Measurements from ENCODE around the gene CHCHD4.

CHCHD4 gene

DNA sequence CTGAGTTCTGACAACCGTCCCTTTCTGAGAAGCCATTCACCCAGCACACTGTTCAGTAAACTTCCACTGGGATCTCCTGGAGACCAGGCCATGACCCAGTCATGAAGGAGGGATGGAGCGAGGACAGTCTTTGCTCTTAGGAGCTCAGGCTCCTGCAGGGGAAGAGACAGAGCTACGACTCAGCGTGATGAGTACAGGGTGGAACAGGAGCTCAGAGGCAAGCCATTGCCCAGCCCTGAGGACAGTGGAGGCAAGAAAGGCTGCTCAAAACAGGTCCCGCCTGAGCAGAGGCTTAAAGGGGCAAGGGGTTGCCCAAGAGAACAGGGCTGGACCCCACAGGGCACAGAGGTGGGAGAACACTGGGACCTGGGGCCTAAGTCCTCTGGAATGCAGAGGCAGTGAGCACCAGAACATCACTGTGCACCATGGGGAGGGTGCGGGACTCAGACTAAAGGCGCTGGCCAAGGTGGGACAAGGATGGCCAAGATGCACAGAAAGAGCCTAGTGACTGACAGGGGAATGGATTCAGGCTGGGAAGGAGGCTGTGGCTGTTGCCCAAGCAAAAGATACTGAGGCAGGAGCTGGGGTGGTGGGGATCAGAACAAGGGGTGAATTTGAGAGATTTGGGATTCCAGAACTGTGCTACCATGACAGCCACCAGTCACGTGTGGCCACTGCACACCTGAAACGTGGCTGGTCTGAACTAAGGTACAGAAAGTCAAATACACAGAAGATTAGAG is 26.0 kb upstream of the CHCHD4 start:
- no peak overlapping the region for H3K4me3 ChIP-seq (ENCODE audit: low read depth in 1 of 5, low read length in 5 of 5)
- no peaks in the 10 kb centered on the region for H3K9me3 ChIP-seq (ENCODE audit: control insufficient read depth in 5 of 5, low read length in 5 of 5)
- H3K27me3 ChIP-seq (ENCODE audit: control insufficient read depth in 5 of 5, insufficient read depth in 4 of 5, low read length in 5 of 5): no peaks in the 10 kb centered on the region
- no peak overlapping the region for H3K9ac ChIP-seq (ENCODE audit: low read length in 5 of 5)
- peaks cover 0 to 80% (median 70%) of the 10 kb centered on the region in 5 donors for H3K36me3 ChIP-seq (ENCODE audit: control insufficient read depth in 5 of 5, insufficient read depth in 5 of 5, low read length in 5 of 5)
- peaks cover under 1 to 27% (median 20%) of the 10 kb centered on the region in 5 donors for H3K4me1 ChIP-seq (ENCODE audit: control insufficient read depth in 5 of 5, insufficient read depth in 5 of 5, low read length in 5 of 5)
- H3K27ac ChIP-seq (ENCODE audit: low read depth, low read length): no peak overlapping the region

DNA sequence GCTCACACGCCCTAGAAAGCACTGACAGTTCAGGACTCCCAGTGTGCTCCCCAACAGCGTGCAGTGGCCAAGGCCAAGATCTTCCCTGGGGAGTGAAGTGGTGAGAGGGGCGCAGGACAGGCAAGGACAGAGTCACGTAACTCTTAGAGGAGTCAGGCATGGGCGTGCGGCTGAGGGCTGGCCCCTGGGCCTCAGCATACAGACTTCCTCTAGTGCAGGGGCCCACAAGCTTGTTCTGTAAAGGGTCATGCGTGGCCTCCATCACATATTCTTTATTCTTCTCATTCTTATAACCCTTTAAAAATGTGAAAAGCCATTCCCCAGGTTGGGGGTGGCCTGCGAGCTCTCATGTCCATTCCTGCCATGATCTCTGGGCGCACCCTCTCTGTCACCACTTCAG is 25.4 kb upstream of the CHCHD4 start:
- peaks cover 6 to 33% (median 26%) of the 10 kb centered on the region in 5 donors for H3K4me1 ChIP-seq (ENCODE audit: control insufficient read depth in 5 of 5, insufficient read depth in 5 of 5, low read length in 5 of 5)
- H3K27me3 ChIP-seq (ENCODE audit: control insufficient read depth in 5 of 5, insufficient read depth in 4 of 5, low read length in 5 of 5): no peaks in the 10 kb centered on the region
- no peak overlapping the region for H3K27ac ChIP-seq (ENCODE audit: low read depth, low read length)
- no peak overlapping the region for H3K4me3 ChIP-seq (ENCODE audit: low read depth in 1 of 5, low read length in 5 of 5)
- no peak overlapping the region for H3K9ac ChIP-seq (ENCODE audit: low read length in 5 of 5)
- H3K36me3 ChIP-seq (ENCODE audit: control insufficient read depth in 5 of 5, insufficient read depth in 5 of 5, low read length in 5 of 5): peaks cover 0 to 81% (median 71%) of the 10 kb centered on the region in 5 donors
- H3K9me3 ChIP-seq (ENCODE audit: control insufficient read depth in 5 of 5, low read length in 5 of 5): no peaks in the 10 kb centered on the region

DNA sequence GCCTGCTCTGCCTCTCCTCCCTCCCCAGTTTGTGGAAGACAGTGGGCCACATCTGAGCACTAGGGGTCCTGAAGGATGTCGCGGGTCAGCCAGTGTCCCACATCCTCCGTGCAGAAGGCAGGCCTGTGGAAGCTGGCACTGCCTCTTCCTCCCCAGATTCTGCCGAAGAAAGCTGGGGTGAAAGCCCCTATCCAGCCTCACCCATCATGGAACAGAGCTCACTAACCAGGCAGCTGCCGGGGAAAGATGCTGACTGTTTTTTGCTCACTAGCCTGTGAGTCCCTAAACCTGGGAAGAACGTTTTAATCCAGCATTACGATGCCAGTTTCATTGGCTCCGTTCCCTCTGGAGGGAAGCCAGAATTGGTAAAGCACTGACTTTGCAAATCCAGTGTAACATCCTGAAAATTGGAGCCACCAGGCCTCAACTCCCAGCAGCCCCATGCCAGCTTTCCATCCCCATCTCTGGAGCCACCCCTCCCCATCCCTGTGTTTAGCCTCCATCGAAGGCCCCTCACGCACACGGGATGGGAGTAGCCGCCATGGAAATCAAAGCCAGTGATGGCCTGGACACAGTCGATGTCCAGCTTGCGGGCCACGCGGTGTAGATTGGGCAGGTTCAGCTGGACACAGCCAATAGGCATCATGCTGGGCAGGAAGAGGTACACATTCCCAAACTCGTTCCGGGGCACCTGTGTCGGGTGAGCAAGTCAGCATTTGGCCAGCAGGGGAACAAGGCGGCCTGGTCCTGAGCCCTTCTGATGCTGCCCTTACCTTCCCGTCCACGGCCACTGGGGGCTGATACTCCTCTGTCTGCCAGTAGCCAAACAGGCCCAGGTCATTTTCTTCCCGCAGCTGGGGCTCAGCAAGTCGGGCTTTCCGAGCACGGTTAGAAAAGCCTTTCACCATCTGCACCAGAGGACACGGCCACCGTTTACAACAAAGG is 23.6 kb upstream of the CHCHD4 start:
- Histone ChIP-seq H3K4me1 (ENCODE audit: control insufficient read depth in 5 of 5, insufficient read depth in 5 of 5, low read length in 5 of 5) (peaks cover 10 to 47% (median 40%) of the 10 kb centered on the region in 5 donors), H3K36me3 (ENCODE audit: control insufficient read depth in 5 of 5, insufficient read depth in 5 of 5, low read length in 5 of 5) (peaks cover 0 to 71% (median 55%) of the 10 kb centered on the region in 5 donors)

DNA sequence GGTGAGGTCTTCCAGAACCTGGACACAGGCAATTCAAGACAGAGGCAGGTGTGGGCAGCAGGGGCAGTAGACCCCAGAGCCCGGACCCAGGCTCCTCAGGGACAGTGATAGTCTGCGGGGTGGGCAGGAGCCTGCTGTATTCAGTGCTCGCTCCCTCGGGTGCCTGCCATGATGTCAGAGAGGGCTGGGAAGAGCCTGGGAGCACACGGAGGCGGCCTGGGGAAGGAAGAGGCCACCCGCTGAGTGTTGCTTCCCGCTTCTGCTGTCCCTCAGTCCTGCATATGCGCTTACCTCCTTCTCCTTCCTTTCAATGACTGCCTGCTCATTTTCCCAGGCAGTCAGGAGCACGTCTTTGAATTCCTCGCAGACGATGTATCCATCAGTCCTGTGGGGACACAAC is 22.9 kb upstream of the CHCHD4 start:
- Histone ChIP-seq H3K9me3 (ENCODE audit: control insufficient read depth in 5 of 5, low read length in 5 of 5) (no peaks in the 10 kb centered on the region), H3K36me3 (ENCODE audit: control insufficient read depth in 5 of 5, insufficient read depth in 5 of 5, low read length in 5 of 5) (peaks cover 0 to 70% (median 50%) of the 10 kb centered on the region in 5 donors), H3K4me3 (ENCODE audit: low read depth in 1 of 5, low read length in 5 of 5) (no peak overlapping the region), H3K9ac (ENCODE audit: low read length in 5 of 5) (peak overlapping the region in 1 of 5 donors; percentile 17), H3K27ac (ENCODE audit: low read depth, low read length) (no peak overlapping the region), H3K27me3 (ENCODE audit: control insufficient read depth in 5 of 5, insufficient read depth in 4 of 5, low read length in 5 of 5) (no peaks in the 10 kb centered on the region), H3K4me1 (ENCODE audit: control insufficient read depth in 5 of 5, insufficient read depth in 5 of 5, low read length in 5 of 5) (peaks cover 14 to 51% (median 44%) of the 10 kb centered on the region in 5 donors)

More for the DNA sequence above, 23.6 kb upstream of the CHCHD4 start:
- no peaks in the 10 kb centered on the region for H3K9me3 ChIP-seq (ENCODE audit: control insufficient read depth in 5 of 5, low read length in 5 of 5)
- H3K27ac ChIP-seq (ENCODE audit: low read depth, low read length): no peak overlapping the region
- peak overlapping the region in 1 of 5 donors; percentile 17 for H3K9ac ChIP-seq (ENCODE audit: low read length in 5 of 5)
- H3K4me3 ChIP-seq (ENCODE audit: low read depth in 1 of 5, low read length in 5 of 5): no peak overlapping the region
- H3K27me3 ChIP-seq (ENCODE audit: control insufficient read depth in 5 of 5, insufficient read depth in 4 of 5, low read length in 5 of 5): no peaks in the 10 kb centered on the region

DNA sequence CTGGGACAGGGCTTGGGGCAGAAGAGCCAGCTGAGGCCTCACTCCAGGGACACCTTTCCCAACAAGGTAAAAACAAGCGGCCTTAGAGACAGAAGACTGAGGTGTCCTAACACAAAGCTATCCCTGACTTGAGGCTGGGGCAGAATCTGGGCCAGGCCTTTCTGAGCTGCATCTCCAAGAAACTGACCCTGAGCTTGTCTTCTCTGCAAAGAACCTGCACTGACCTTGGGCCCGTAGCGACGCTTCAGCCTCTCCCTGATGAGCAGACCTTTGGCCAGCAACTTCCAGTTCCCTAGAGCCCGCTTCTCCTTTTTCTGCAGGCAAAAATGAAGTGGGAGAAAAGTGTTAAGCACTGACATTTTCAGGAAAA is 22.4 kb upstream of the CHCHD4 start:
- no peaks in the 10 kb centered on the region for H3K27me3 ChIP-seq (ENCODE audit: control insufficient read depth in 5 of 5, insufficient read depth in 4 of 5, low read length in 5 of 5)
- H3K4me3 ChIP-seq (ENCODE audit: low read depth in 1 of 5, low read length in 5 of 5): no peak overlapping the region
- H3K4me1 ChIP-seq (ENCODE audit: control insufficient read depth in 5 of 5, insufficient read depth in 5 of 5, low read length in 5 of 5): peaks cover 14 to 54% (median 47%) of the 10 kb centered on the region in 5 donors
- no peak overlapping the region for H3K27ac ChIP-seq (ENCODE audit: low read depth, low read length)
- peak overlapping the region in 1 of 5 donors; percentile 43 for H3K9ac ChIP-seq (ENCODE audit: low read length in 5 of 5)
- H3K36me3 ChIP-seq (ENCODE audit: control insufficient read depth in 5 of 5, insufficient read depth in 5 of 5, low read length in 5 of 5): peaks cover 0 to 70% (median 46%) of the 10 kb centered on the region in 5 donors
- H3K9me3 ChIP-seq (ENCODE audit: control insufficient read depth in 5 of 5, low read length in 5 of 5): no peaks in the 10 kb centered on the region

DNA sequence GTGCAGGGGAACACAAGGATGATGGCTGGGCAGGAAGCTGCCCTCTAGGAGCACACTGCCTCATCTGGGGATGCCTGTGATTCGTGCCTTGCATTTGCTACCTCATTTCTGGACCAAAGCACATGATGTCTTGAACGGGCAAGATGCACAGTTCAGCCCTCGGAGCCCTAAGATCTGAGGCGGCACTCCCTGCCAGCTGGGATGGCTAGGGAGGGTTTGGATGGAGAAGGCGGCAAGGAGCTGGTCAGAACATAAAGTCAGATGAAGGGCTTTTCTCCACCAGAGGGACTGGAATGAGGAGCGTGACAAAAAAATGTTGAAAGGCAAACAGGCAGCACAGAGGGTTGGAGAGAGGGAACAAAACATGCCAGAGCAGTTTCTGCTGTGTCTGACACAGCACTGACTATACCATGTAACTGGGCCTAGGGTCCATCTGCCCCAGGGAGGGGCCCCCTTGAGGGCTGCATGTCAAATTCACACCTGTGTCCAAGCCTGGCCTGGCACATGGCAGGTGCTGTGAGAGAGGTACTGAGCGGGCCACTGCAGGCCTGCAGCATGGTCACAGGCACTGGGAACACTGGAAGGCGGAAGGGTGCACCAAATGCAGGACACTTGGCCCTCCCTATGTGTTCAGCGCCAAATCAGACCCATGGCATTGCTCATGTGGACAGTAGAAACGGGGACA is 21.9 kb upstream of the CHCHD4 start:
- Histone ChIP-seq H3K9ac (ENCODE audit: low read length in 5 of 5) (peak overlapping the region in 1 of 5 donors; percentile 43), H3K27ac (ENCODE audit: low read depth, low read length) (peak overlapping the region; percentile 98), H3K4me3 (ENCODE audit: low read depth in 1 of 5, low read length in 5 of 5) (no peak overlapping the region), H3K36me3 (ENCODE audit: control insufficient read depth in 5 of 5, insufficient read depth in 5 of 5, low read length in 5 of 5) (peaks cover 0 to 70% (median 46%) of the 10 kb centered on the region in 5 donors), H3K27me3 (ENCODE audit: control insufficient read depth in 5 of 5, insufficient read depth in 4 of 5, low read length in 5 of 5) (no peaks in the 10 kb centered on the region), H3K9me3 (ENCODE audit: control insufficient read depth in 5 of 5, low read length in 5 of 5) (no peaks in the 10 kb centered on the region), H3K4me1 (ENCODE audit: control insufficient read depth in 5 of 5, insufficient read depth in 5 of 5, low read length in 5 of 5) (peaks cover 14 to 58% (median 50%) of the 10 kb centered on the region in 5 donors)

DNA sequence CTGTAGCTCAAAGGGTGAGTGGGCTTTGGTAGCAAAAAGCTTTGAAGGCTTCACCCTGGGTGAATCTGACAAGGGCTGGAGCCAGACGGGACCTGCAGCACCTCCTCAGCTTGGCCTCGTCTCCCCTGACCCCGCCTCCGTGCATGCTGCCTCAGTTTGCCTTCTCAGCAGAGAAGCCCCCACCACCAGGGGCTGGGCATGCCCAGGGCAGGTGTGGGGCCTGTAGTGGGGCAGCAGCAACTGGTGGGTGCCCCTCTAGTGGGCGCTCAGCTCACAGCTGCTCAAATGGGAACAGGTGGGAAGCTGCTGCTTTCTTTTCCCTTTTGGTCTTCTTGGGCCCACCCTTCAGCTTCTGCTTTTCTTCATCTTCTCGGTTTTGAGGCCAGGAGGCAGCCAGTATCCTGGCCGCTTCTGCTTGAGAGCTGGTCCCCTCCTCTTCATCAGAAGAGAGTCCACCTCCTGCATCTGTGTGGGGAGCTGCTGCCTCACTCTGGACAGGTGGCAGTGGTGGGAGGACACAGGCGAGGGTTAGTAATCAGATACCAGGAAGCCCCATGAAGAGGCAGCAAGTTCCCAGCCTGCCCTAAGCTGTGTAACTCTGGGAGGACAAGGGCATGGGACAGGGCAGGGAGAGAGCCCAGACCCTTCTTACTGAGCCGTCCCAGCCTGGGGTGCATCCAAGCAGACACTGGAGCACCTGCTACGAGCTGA is 21.2 kb upstream of the CHCHD4 start:
- peak overlapping the region; percentile 98 for H3K27ac ChIP-seq (ENCODE audit: low read depth, low read length)
- peak overlapping the region in 4 of 5 donors; percentile 19 to 52 (median 52) for H3K4me3 ChIP-seq (ENCODE audit: low read depth in 1 of 5, low read length in 5 of 5)
- H3K4me1 ChIP-seq (ENCODE audit: control insufficient read depth in 5 of 5, insufficient read depth in 5 of 5, low read length in 5 of 5): peaks cover 16 to 61% (median 50%) of the 10 kb centered on the region in 5 donors
- H3K36me3 ChIP-seq (ENCODE audit: control insufficient read depth in 5 of 5, insufficient read depth in 5 of 5, low read length in 5 of 5): peaks cover 0 to 71% (median 48%) of the 10 kb centered on the region in 5 donors
- no peaks in the 10 kb centered on the region for H3K9me3 ChIP-seq (ENCODE audit: control insufficient read depth in 5 of 5, low read length in 5 of 5)
- peak overlapping the region in 3 of 5 donors; percentile 30 to 85 (median 45) for H3K9ac ChIP-seq (ENCODE audit: low read length in 5 of 5)
- no peaks in the 10 kb centered on the region for H3K27me3 ChIP-seq (ENCODE audit: control insufficient read depth in 5 of 5, insufficient read depth in 4 of 5, low read length in 5 of 5)

DNA sequence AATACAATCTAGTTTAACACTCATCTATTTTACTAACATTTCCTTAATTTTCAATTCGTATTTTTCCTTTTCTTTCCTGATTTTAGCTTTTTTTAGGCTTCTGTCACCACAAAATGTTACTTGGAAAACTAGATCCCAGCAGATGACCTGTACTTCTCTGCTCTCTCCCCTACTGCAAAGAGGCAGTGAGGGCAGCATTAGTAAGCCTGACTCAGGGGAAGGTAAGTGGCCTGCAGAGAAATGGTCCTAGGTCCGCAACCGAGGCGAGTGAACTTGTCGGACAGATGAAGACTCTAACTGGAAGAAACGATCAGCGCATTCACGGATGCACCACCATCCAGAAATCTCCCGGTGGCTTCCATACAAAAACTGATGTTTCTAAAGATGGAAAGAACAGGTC is 20.6 kb upstream of the CHCHD4 start:
- H3K27ac ChIP-seq (ENCODE audit: low read depth, low read length): peak overlapping the region; percentile 98
- H3K36me3 ChIP-seq (ENCODE audit: control insufficient read depth in 5 of 5, insufficient read depth in 5 of 5, low read length in 5 of 5): peaks cover 0 to 71% (median 53%) of the 10 kb centered on the region in 5 donors
- H3K4me1 ChIP-seq (ENCODE audit: control insufficient read depth in 5 of 5, insufficient read depth in 5 of 5, low read length in 5 of 5): peaks cover 16 to 62% (median 51%) of the 10 kb centered on the region in 5 donors
- H3K27me3 ChIP-seq (ENCODE audit: control insufficient read depth in 5 of 5, insufficient read depth in 4 of 5, low read length in 5 of 5): no peaks in the 10 kb centered on the region
- no peaks in the 10 kb centered on the region for H3K9me3 ChIP-seq (ENCODE audit: control insufficient read depth in 5 of 5, low read length in 5 of 5)
- H3K9ac ChIP-seq (ENCODE audit: low read length in 5 of 5): peak overlapping the region; percentile 39 to 85 (median 45)
- peak overlapping the region in 4 of 5 donors; percentile 19 to 52 (median 52) for H3K4me3 ChIP-seq (ENCODE audit: low read depth in 1 of 5, low read length in 5 of 5)

DNA sequence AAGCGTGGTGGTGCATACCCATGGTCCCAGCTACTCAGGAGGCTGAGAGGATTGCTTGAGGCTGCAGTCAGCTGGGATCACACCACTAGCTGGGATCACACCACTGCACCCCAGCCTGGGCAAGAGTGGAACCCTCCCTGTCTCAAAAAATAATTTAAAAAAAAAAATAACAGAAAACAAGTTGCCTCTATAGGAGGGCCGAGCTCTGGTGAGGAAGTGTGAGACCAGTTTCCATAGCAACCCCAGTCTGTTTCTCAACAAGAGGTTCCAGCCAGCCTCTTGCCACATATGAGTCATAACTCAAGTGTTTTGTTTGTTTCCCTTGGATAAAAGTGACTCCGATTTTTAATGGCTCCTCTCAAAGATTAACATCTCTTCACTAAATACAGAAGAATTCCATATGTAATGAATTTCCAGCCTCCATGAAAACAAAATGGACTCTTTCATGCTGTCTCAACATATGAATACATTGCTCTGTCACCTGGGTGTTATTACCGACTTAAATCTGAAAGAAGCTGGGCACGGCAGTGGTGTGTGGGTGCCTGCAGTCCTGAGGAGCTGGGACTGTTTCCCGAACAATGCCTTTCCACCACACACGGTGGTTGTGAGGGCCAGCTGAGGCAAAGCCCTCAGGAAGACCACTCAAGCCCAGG is 19.9 kb upstream of the CHCHD4 start:
- Histone ChIP-seq H3K4me3 (ENCODE audit: low read depth in 1 of 5, low read length in 5 of 5) (peak overlapping the region; percentile 45 to 54 (median 52)), H3K9ac (ENCODE audit: low read length in 5 of 5) (peak overlapping the region; percentile 46 to 85 (median 51)), H3K27me3 (ENCODE audit: control insufficient read depth in 5 of 5, insufficient read depth in 4 of 5, low read length in 5 of 5) (no peaks in the 10 kb centered on the region), H3K4me1 (ENCODE audit: control insufficient read depth in 5 of 5, insufficient read depth in 5 of 5, low read length in 5 of 5) (peaks cover 18 to 69% (median 57%) of the 10 kb centered on the region in 5 donors), H3K36me3 (ENCODE audit: control insufficient read depth in 5 of 5, insufficient read depth in 5 of 5, low read length in 5 of 5) (peaks cover 0 to 69% (median 55%) of the 10 kb centered on the region in 5 donors), H3K27ac (ENCODE audit: low read depth, low read length) (peak overlapping the region; percentile 98), H3K9me3 (ENCODE audit: control insufficient read depth in 5 of 5, low read length in 5 of 5) (no peaks in the 10 kb centered on the region)
